ENCODE data around the gene HMOX2. TPM values are rescaled to one million over a fixed set of nuclear protein-coding genes. Genes with fewer than 3 reads are reported as not detected.
A peak's percentile ranks its signal among the peaks of the same experiment; 100 is the strongest.

The HMOX2 gene
- total RNA-seq, 1 experiment from 2014 or later, result 72.6 TPM

- in situ Hi-C loops (cut with HindIII; ENCODE audit: low pct_unique_long_range_greater_than_20kb, low sequenced_read_pairs), result no loop called here
- H3K27ac ChIP-seq (ENCODE audit: low read length), result no peak overlapping the region
- no peak overlapping the region for H3K4me3 ChIP-seq (ENCODE audit: low read depth in 2 of 2, low read length in 2 of 2)
- ChIA-PET CTCF (interaction anchor here (0.7 kb wide), 1 partner anchor 23 kb away, joined by 10 read pairs; no protein-coding TSS in a partner anchor), POLR2A (interaction anchor here (0.6 to 0.7 kb wide), 4 partner anchors 10 to 384 kb away, joined by 3 to 8 read pairs (median 4); no protein-coding TSS in a partner anchor)
- H3K9me3 ChIP-seq (ENCODE audit: control insufficient read depth, insufficient read depth, low read depth, low read length), result no peaks in the 10 kb centered on the region
- no peaks in the 10 kb centered on the region for H3K4me1 ChIP-seq (ENCODE audit: control insufficient read depth, insufficient read depth, low read length)
- no TSS peak for BruUV-seq (replicated peaks)
- intact Hi-C loops (cut with micrococcal nuclease; ENCODE audit: unreplicated experiment), result no loop called here
- H3K36me3 ChIP-seq (ENCODE audit: control insufficient read depth, insufficient read depth, low read length), result no peaks in the 10 kb centered on the region
- ATAC-seq (no peak), DNase-seq (ENCODE audit: low read depth, low spot score) (no peak)
- TF ChIP-seq POLR2AphosphoS5 (IDR thresholded peaks at IDR 0.05; ENCODE audit: low read depth, low read length), result no peak
- no peaks in the 10 kb centered on the region for H3K27me3 ChIP-seq (ENCODE audit: control insufficient read depth, insufficient read depth, low read length)
Measured at GRCh38 chr16:4487955-4488498, 11.8 kb downstream of the HMOX2 start.

GRCh38 chr16:4488499-4488967 is 12.3 kb downstream of the HMOX2 start:
- H3K4me3 ChIP-seq (ENCODE audit: low read depth in 2 of 2, low read length in 2 of 2), result no peak overlapping the region
- BruUV-seq (replicated peaks), result no TSS peak
- no peak for ATAC-seq
- no peak for DNase-seq (ENCODE audit: low read depth, low spot score)
- POLR2A ChIA-PET, result interaction anchor here (0.6 kb wide), 2 partner anchors 19 to 385 kb away, joined by 3 to 4 read pairs; no protein-coding TSS in a partner anchor
- no peaks in the 10 kb centered on the region for H3K4me1 ChIP-seq (ENCODE audit: control insufficient read depth, insufficient read depth, low read length)
- H3K27ac ChIP-seq (ENCODE audit: low read length), result no peak overlapping the region
- no peaks in the 10 kb centered on the region for H3K36me3 ChIP-seq (ENCODE audit: control insufficient read depth, insufficient read depth, low read length)
- no peaks in the 10 kb centered on the region for H3K9me3 ChIP-seq (ENCODE audit: control insufficient read depth, insufficient read depth, low read depth, low read length)
- in situ Hi-C loops (cut with HindIII; ENCODE audit: low pct_unique_long_range_greater_than_20kb, low sequenced_read_pairs), result no loop called here
- H3K27me3 ChIP-seq (ENCODE audit: control insufficient read depth, insufficient read depth, low read length), result no peaks in the 10 kb centered on the region
- no peak for TF ChIP-seq POLR2AphosphoS5 (IDR thresholded peaks at IDR 0.05; ENCODE audit: low read depth, low read length)
- no peak for TF ChIP-seq REST (IDR thresholded peaks at IDR 0.05; ENCODE audit: insufficient read depth in 1 of 2, low read depth in 2 of 2, low read length in 1 of 2)
- TF ChIP-seq SIN3A (IDR thresholded peaks at IDR 0.05; ENCODE audit: borderline replicate concordance, insufficient read depth, low read depth, low read length), result no peak
- no peak for TF ChIP-seq TCF7L2 (IDR thresholded peaks at IDR 0.05; ENCODE audit: low read depth, low read length)
- TF ChIP-seq CTCF (IDR thresholded peaks at IDR 0.05), result no peak
- CTCF ChIA-PET, result no interaction called here
- intact Hi-C loops (cut with micrococcal nuclease; ENCODE audit: unreplicated experiment), result no loop called here

- DNase-seq (ENCODE audit: low read depth, low spot score) (no peak), ATAC-seq (peak; percentile 47; the same call in 1 of the 2 replicates)
- TSS peak; percentile 25 for BruUV-seq (replicated peaks)
- Histone ChIP-seq H3K36me3 (ENCODE audit: control insufficient read depth, insufficient read depth, low read length) (no peaks in the 10 kb centered on the region), H3K9me3 (ENCODE audit: control insufficient read depth, insufficient read depth, low read depth, low read length) (no peaks in the 10 kb centered on the region), H3K4me3 (ENCODE audit: low read depth in 2 of 2, low read length in 2 of 2) (no peak overlapping the region), H3K27ac (ENCODE audit: low read length) (no peak overlapping the region), H3K4me1 (ENCODE audit: control insufficient read depth, insufficient read depth, low read length) (no peaks in the 10 kb centered on the region), H3K27me3 (ENCODE audit: control insufficient read depth, insufficient read depth, low read length) (no peaks in the 10 kb centered on the region)
- POLR2A ChIA-PET, result no interaction called here
- in situ Hi-C loops (cut with HindIII; ENCODE audit: low pct_unique_long_range_greater_than_20kb, low sequenced_read_pairs), result no loop called here
- TF ChIP-seq CTCF (IDR thresholded peaks at IDR 0.05), result no peak
- TF ChIP-seq REST (IDR thresholded peaks at IDR 0.05; ENCODE audit: insufficient read depth in 1 of 2, low read depth in 2 of 2, low read length in 1 of 2), result no peak
- no peak for TF ChIP-seq POLR2AphosphoS5 (IDR thresholded peaks at IDR 0.05; ENCODE audit: low read depth, low read length)
- TF ChIP-seq SIN3A (IDR thresholded peaks at IDR 0.05; ENCODE audit: borderline replicate concordance, insufficient read depth, low read depth, low read length), result no peak
- TF ChIP-seq TCF7L2 (IDR thresholded peaks at IDR 0.05; ENCODE audit: low read depth, low read length), result no peak
- intact Hi-C loops (cut with micrococcal nuclease; ENCODE audit: unreplicated experiment), result no loop called here
- CTCF ChIA-PET, result no interaction called here
Measured at GRCh38 chr16:4489030-4489429, 12.8 kb downstream of the HMOX2 start.

Data from Panc1 (cell line).